Measurements from ENCODE around the gene KDM5B.

DNA sequence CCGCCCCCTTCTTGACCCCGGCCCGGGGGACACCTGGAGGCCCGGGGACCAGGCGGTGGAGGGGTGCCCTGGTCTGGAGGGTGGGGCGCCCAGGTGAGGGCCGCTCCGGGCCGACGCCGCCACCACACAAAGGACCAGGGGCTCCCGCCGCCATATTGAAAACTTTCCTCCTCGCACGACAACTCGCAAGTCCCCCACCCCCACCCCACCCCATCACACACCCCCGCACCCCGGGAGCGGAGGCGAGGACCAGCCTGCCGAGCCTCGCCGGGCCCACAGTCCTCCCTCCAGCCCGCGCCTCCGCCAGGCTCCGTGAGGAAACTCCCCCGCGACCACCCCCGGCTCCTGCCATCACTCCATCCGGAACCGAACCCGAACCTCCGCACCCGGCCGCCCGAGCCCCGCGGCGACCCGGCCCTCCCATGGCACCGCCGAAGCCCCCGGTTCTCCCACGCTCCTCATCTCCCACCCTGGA, 733 bp downstream of the KDM5B start:
- TF ChIP-seq, protein P1, sequence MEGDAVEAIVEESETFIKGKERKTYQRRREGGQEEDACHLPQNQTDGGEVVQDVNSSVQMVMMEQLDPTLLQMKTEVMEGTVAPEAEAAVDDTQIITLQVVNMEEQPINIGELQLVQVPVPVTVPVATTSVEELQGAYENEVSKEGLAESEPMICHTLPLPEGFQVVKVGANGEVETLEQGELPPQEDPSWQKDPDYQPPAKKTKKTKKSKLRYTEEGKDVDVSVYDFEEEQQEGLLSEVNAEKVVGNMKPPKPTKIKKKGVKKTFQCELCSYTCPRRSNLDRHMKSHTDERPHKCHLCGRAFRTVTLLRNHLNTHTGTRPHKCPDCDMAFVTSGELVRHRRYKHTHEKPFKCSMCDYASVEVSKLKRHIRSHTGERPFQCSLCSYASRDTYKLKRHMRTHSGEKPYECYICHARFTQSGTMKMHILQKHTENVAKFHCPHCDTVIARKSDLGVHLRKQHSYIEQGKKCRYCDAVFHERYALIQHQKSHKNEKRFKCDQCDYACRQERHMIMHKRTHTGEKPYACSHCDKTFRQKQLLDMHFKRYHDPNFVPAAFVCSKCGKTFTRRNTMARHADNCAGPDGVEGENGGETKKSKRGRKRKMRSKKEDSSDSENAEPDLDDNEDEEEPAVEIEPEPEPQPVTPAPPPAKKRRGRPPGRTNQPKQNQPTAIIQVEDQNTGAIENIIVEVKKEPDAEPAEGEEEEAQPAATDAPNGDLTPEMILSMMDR (IDR thresholded peaks at IDR 0.05 in 2 of 3, conservative IDR thresholded peaks at IDR 0.05 in 1 of 3; ENCODE audit: borderline replicate concordance in 1 of 3, insufficient read depth in 1 of 3, low read depth in 2 of 3, low read length in 2 of 3), result no peak
- TF ChIP-seq ELF1 (IDR thresholded peaks at IDR 0.05; ENCODE audit: borderline replicate concordance, low read depth), result no peak
- no peak for TF ChIP-seq POLR2A (IDR thresholded peaks at IDR 0.05; ENCODE audit: borderline replicate concordance, extremely low read depth, insufficient read depth, insufficient read length)
- TF ChIP-seq POLR2AphosphoS5 (IDR thresholded peaks at IDR 0.05; ENCODE audit: low read depth, low read length), result no peak
- no peak for TF ChIP-seq EZH2 (IDR thresholded peaks at IDR 0.05)

Measured in HCT116 (cell line).